GM18508 (cell line): Measurements from ENCODE around the gene SREBF2.

ENCODE experiments used
- ATAC-seq: cut with Tn5 transposase; IDR thresholded peaks from one replicate; pipeline ENCODE4 v1.9.1; 2021; ENCODE audit warnings: moderate number of reproducible peaks; ENCODE audit not compliant: insufficient read depth, unreplicated experiment

The SREBF2 gene

DNA sequence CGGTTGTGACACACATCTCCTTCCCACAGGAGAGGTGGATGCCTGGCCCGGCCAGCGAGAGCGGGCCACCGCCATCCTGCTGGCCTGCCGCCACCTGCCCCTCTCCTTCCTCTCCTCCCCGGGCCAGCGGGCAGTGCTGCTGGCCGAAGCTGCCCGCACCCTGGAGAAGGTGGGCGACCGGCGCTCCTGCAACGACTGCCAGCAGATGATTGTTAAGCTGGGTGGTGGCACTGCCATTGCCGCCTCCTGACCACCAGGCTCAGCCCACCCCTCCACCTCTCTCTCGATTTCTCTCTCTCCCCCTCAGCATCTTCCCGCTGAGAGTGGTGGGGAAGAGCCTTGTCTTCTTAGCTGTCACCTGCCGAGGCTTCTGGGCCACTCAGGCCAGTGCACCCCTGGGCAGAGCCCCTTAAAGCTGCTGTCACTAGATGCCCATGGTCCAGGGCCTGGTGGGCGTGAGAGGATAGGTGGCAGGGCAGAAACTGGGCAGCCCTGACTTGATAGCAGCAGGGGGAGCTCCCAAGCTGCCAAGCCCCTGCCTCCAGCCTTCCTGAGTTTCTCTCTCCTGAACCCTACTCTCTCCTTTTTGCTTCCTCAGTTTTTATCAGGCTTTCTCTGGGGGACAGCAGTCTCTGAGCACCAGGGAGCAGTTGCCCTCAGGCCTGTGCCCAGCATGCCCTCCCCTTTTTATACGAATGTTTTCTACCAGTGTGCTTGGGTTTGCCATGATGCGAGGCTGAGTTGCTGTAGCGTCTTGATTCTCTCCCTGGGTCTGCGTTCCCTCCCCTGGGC, 72.7 kb downstream of the SREBF2 start:
- ATAC-seq = no peak

DNA sequence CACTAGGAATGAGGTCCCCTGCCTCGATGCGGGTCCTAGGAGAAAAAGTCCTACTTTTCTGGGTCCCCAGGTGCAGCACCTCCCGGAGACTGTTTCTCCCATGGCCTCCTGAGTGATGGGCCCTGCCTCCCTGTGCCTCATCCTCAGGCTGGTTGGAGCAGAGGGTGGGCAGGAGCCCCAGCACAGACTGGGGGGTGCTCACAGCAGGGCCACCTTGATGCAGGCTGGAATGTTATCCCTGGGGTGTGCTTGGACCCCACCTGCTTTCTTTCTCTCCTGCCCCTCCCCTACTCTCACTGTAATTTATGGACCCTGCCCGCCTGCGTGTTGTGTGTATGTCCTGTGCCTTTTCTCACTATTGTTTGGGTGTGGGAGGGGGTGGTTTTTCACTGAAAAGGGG, 73.9 kb downstream of the SREBF2 start:
- no peak for ATAC-seq

DNA sequence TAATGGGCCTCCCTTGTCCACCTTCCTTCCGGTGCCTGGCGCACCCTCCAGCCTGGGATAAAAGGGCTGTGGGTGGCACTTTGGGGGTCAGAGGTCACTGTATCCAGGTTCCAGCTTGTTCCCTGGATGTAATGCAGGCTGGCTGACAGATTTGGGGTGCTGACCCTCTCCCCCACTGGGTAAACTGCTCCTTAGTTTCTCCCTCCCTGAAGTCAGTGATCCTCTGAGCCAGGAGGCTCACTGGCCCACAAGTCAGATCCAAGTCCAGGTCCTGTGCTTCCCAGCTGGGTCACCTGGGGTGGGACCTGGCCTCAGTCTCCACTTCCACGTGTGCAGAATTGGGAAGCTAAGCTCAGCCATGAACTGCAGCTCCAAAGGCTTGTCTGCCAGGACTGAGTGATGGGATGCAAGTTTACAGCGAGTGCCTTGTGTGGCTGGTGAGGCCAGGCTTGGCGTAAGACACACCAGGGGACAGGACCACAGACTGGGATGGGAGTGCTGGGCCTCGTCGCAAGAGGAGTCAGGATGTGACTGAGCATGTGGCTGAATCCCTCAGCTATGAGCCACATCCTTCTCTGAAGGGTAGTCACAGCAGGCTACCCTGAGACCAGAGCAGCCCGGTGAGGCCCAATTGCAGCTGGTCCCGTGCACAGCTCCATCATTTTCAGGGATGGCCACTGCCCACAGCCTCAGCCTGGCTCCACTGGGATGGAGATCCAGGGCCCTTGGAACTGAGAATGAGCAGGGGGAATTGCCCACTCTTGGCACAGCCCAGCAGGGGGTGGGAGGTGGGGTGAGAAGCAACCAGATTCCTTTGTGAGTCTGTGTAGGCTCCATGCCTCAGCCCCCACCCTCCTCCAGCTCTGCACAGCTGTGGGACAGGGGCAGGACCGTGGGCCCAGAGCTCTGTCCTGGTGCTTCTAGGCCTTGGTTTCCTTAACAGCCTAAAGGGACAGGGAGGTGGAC, 74.8 kb downstream of the SREBF2 start:
- ATAC-seq = no peak

DNA sequence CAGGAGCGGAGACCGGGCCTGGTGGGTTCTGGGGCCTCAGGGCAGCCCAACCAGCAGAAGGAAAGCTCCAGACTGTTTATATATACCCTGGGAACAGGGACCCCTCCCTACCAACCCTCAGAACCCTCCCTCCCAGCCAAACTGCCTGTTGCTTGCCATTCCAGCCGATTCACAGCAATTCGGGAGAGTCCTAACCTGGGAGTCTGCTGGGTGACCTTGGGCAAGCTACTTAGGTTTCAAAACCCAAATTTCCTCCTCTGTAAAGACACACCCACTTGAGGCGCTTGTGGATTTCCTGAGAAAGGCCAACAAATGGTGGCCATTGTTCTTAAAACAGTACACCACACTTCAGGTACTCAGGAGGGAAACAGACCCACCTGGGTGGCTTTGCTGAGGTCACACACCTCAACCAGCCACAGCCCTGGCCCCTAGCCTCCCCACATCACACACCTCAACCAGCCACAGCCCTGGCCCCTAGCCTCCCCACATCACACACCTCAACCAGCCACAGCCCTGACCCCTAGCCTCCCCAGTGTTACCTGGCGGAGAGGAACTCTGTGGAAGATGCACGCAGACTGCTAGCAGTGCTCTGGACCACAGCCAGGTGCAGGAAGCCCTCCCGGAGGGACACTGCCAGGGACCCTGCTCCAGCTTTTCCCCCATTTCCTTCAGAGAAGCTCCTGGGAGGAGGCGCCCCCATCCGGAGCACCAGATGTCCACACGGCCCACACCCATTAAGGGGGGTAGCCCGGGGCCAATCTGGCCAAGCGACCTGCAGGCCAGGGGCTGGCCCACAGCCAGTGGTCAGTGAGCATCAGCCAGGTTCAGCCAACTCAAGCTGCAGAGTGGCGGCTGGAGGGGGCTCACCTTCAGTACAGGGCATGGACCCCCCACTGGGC, 75.8 kb downstream of the SREBF2 start:
- ATAC-seq = no peak

GRCh38 chr22:41909310-41910049, 76.6 kb downstream of the SREBF2 start:
- ATAC-seq = no peak

DNA sequence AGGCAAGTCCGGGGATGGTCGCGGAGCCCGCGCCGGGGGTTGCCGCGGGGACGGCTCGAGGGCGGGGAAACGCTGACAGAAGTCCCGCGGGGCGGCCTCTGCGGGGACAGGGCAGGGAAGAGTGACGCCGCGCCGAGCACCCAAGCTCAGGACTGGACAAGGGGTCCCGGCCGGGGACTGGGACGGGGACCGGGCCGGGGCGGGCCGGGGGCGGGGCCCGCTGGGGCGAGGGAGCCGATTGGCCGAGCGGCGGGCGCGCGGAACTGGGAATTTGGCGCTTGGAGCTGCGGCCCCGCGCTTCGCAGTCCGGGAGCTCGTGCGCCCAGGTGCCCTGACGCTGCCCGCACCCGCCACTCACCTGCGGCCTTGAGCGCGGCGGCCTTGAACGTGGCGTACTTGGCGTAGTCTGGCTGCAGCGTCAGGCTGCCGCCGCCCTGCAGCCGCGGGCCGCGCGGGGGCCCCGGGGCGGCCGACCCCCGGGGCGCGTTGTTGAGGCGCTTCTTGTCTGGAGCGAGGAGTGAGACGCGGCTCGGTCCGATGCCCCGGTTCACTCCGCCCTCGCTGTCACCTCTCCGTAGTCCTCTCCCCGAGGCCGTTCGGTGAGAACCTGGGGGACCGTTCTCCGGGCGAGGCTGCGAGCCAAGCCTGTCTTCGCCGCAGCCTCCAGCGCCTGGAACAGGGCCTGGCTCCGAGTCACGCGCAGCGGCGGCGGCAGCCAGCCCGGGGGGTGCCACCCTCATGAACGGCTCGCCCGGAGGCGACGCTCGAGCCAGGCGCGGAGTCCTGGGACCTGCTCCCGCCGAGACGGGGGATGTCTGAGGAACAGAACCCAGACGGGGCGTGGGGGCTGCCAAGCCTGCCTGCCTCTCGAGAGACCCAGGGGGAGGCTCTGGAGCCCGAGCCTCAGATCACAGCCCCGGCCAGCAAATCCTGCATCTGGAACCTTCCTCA, 77.4 kb downstream of the SREBF2 start:
- no peak for ATAC-seq

GRCh38 chr22:41911001-41911611, 78.2 kb downstream of the SREBF2 start:
- no peak for ATAC-seq

DNA sequence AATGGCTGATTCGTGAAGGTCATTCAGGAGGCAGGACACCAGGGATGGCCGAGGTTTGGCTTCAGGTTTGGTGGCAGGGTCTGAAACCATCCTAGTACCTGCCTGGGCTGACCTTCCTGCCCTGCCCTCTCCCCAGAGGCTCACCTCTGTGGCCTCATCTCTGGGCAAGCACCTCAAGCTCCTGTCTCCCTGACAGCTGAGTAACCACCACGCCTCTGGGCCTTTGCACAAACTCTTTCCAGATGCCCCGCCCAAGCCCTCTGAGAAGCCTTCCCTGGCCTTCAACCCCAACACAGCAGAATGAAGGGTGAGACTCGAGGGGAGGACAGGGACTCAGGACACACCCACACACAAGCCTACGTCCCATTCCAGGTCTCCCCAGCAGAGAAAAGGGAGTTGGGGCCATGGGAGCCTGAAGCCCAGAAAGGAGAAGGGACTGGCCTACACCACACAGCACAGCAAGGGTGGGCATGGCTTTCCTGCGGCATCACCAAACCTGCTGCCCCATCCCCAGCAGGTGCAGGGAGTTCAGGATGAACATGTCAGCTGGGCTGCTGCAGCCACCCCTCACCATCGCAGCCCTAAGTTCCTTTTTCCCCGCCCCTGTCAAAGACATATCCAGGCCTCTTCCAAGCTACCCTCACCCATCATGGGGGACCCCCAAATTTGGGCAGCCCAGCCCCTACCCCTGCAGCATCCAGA, 79.6 kb downstream of the SREBF2 start:
- no peak for ATAC-seq

DNA sequence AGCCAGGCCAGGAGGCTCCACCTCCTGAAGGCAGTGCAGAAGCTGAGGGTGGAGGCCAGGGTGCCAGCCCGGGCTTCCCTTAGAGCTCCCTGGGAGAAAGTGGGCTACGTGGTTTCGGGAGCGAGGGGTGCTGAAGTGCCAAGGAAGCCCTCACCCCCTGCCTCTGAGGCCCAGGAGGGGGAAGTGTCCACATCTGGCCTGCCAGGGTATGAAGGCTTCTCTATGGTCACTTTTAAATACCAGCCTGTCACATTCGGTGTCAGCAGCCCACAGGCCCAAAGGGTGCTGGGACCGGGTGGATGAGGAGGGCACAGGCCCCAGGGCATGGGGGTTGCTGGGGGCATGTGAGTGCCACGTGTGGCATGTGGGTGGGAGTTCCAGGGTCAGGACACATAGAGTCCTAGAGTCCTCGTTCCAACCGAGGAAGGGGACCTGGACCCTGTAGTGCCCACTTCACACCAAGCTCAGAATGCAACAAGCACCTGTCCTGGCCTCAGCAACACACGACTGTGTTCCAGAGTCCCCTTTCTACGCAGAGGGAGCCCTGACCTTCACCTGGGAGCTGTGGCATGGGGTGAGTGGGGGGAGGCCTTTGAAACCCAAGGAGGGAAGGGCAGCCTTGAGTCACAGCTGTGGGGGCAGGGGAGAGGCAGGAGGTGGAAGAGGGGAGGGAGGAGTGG, 80.3 kb downstream of the SREBF2 start:
- no peak for ATAC-seq

DNA sequence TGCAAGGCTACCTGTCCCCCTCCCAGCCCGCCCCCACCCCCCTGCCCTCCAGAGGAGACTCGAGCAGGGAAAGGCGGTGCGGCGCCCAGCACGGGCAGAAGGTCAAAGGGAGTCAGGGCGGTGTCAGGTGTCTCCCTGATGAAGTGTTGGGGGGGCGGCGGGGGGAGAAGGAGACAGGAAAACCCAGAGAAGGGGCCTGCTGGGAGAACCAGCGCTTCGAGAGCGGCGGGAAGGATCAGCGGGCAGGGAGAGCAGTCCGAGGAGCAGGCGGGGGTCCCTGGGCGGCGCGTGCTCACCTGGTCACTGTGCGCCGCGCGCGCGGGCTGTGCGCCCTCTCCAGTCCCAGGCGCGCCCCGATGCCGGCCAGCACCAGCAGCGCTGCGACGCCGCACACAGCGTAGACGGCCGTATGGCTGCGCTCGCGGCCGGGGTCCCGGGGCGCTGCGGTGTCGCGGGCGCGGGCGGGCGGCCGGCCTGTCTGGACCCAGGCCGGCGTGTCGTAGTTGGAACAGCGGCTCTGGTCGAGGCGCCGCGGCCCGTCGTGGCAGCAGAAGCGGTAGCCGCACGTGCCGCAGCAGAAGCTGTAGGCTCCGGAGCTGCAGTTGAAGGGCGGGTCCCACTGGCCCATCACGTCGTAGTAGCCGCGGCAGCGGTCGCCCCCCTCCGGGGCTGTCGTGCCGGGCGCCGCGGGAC, 81.1 kb downstream of the SREBF2 start:
- ATAC-seq = no peak

GRCh38 chr22:41914611-41915034, 81.7 kb downstream of the SREBF2 start:
- no peak for ATAC-seq

GRCh38 chr22:41915035-41915785, 82.3 kb downstream of the SREBF2 start, which contains the start of gene SHISA8:
SHISA8 (minus strand) TSS chr22:41915074; CDS start chr22:41914667, 407 bp downstream.
- ATAC-seq = no peak

DNA sequence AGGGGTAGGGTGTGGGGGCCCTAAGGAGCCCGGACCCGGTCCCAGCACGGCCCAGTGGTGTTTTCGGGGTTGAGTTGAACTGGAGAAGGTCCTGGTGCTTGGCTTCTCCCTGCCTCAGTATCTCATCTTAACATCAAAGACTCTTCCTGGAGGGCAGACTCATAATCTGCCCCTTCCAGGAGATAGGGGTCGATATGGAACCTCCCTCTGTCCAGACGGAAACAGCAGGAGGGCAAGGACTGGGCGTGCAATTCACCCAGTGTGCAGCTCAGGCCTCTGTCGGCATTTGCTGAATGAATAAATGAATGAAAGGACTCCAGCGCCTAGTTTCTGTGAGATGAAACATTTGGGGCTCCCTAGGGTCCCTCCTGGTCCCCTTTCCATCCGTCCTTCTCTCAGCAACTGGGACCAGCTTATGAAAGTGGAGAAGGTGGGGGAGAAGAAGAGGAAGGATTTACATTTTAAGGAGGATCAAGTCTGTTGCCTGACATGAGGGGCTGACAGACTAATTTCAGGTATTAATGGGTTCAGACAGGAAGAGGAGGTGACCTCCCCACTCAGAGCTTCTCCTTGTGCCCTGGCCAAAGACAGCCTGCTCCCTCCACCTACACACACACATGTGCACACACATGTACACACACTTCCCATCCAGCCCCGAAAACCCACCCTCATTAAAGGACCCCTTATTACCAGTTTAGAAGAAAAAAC, 83.0 kb downstream of the SREBF2 start:
- ATAC-seq = no peak

DNA sequence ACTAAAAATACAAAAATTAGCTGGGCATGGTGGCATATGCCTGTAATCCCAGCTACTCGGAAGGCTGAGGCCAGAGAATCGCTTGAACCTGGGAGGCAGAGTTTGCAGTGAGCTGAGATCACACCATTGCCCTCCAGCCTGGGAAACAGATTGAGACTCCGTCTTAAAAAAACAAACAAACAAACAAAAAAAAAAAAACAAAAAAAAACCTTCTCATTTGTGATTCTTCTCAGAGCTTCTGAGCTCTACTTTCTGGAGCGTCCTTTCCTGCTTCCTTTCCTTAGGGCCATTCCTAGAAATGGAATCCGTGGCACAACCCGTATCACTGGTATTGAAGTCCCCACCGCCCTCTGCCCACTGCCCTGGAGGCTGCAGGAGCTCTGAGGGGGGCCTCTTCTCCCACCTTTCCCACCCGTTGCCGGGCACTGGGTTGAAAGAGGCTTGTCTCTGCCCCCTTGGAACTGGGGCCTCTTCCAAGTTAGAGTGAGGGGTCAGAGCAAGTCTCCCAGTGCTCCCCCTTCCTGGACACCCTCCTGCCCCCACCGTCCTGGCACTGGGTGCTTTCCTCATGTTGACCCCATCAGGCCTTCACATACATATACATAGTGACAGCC, 83.9 kb downstream of the SREBF2 start:
- no peak for ATAC-seq
